Measurements from ENCODE around the gene ZNF804B.

The ZNF804B gene

GRCh38 chr7:88868456-88868855 is 109.0 kb downstream of the ZNF804B start:
- no peaks in the 10 kb centered on the region; the same call in 1 of the 2 replicates for H3K9me3 ChIP-seq (ENCODE audit: control insufficient read depth, insufficient read depth, low read length)
- H3K9ac ChIP-seq (ENCODE audit: low read depth, low read length): no peak overlapping the region
- H3K4me1 ChIP-seq (ENCODE audit: insufficient read depth, low read length): no peaks in the 10 kb centered on the region
- no peaks in the 10 kb centered on the region for H3K36me3 ChIP-seq (ENCODE audit: insufficient read depth, low read length)

- Histone ChIP-seq H3K36me3 (ENCODE audit: insufficient read depth, low read length) (no peaks in the 10 kb centered on the region), H3K9ac (ENCODE audit: low read depth, low read length) (no peak overlapping the region), H3K9me3 (ENCODE audit: control insufficient read depth, insufficient read depth, low read length) (no peaks in the 10 kb centered on the region), H3K4me1 (ENCODE audit: insufficient read depth, low read length) (no peaks in the 10 kb centered on the region)
These were observed 121.6 kb downstream of the ZNF804B start for GRCh38 chr7:88881136-88881535.

- Histone ChIP-seq H3K36me3 (ENCODE audit: insufficient read depth, low read length) (no peaks in the 10 kb centered on the region), H3K9me3 (ENCODE audit: control insufficient read depth, insufficient read depth, low read length) (no peaks in the 10 kb centered on the region), H3K4me1 (ENCODE audit: insufficient read depth, low read length) (no peaks in the 10 kb centered on the region), H3K9ac (ENCODE audit: low read depth, low read length) (no peak overlapping the region)
These were observed 125.6 kb downstream of the ZNF804B start for GRCh38 chr7:88885131-88885530.

- Histone ChIP-seq H3K36me3 (ENCODE audit: insufficient read depth, low read length) (no peaks in the 10 kb centered on the region), H3K9ac (ENCODE audit: low read depth, low read length) (no peak overlapping the region), H3K9me3 (ENCODE audit: control insufficient read depth, insufficient read depth, low read length) (no peaks in the 10 kb centered on the region), H3K4me1 (ENCODE audit: insufficient read depth, low read length) (no peaks in the 10 kb centered on the region)
These were observed 129.2 kb downstream of the ZNF804B start for GRCh38 chr7:88888684-88889083.

- Histone ChIP-seq H3K36me3 (ENCODE audit: insufficient read depth, low read length) (no peaks in the 10 kb centered on the region), H3K4me1 (ENCODE audit: insufficient read depth, low read length) (no peaks in the 10 kb centered on the region), H3K9me3 (ENCODE audit: control insufficient read depth, insufficient read depth, low read length) (no peaks in the 10 kb centered on the region), H3K9ac (ENCODE audit: low read depth, low read length) (no peak overlapping the region)
These were observed 151.0 kb downstream of the ZNF804B start for GRCh38 chr7:88910516-88910915.

GRCh38 chr7:88912852-88913251 is 153.4 kb downstream of the ZNF804B start:
- Histone ChIP-seq H3K9me3 (ENCODE audit: control insufficient read depth, insufficient read depth, low read length) (no peaks in the 10 kb centered on the region), H3K9ac (ENCODE audit: low read depth, low read length) (no peak overlapping the region), H3K4me1 (ENCODE audit: insufficient read depth, low read length) (no peaks in the 10 kb centered on the region), H3K36me3 (ENCODE audit: insufficient read depth, low read length) (no peaks in the 10 kb centered on the region)

- Histone ChIP-seq H3K9ac (ENCODE audit: low read depth, low read length) (no peak overlapping the region), H3K4me1 (ENCODE audit: insufficient read depth, low read length) (no peaks in the 10 kb centered on the region), H3K36me3 (ENCODE audit: insufficient read depth, low read length) (no peaks in the 10 kb centered on the region), H3K9me3 (ENCODE audit: control insufficient read depth, insufficient read depth, low read length) (no peaks in the 10 kb centered on the region)
These were observed 156.1 kb downstream of the ZNF804B start for GRCh38 chr7:88915615-88916014.

GRCh38 chr7:88919478-88920131 is 160.1 kb downstream of the ZNF804B start:
- H3K36me3 ChIP-seq (ENCODE audit: insufficient read depth, low read length): no peaks in the 10 kb centered on the region
- no peaks in the 10 kb centered on the region for H3K4me1 ChIP-seq (ENCODE audit: insufficient read depth, low read length)
- no peaks in the 10 kb centered on the region for H3K9me3 ChIP-seq (ENCODE audit: control insufficient read depth, insufficient read depth, low read length)
- no peak overlapping the region for H3K9ac ChIP-seq (ENCODE audit: low read depth, low read length)

GRCh38 chr7:88922944-88923343 is 163.4 kb downstream of the ZNF804B start:
- Histone ChIP-seq H3K36me3 (ENCODE audit: insufficient read depth, low read length) (no peaks in the 10 kb centered on the region), H3K9me3 (ENCODE audit: control insufficient read depth, insufficient read depth, low read length) (no peaks in the 10 kb centered on the region), H3K9ac (ENCODE audit: low read depth, low read length) (no peak overlapping the region), H3K4me1 (ENCODE audit: insufficient read depth, low read length) (no peaks in the 10 kb centered on the region)

- H3K9me3 ChIP-seq (ENCODE audit: control insufficient read depth, insufficient read depth, low read length): no peaks in the 10 kb centered on the region
- no peaks in the 10 kb centered on the region for H3K36me3 ChIP-seq (ENCODE audit: insufficient read depth, low read length)
- H3K9ac ChIP-seq (ENCODE audit: low read depth, low read length): no peak overlapping the region
- no peaks in the 10 kb centered on the region for H3K4me1 ChIP-seq (ENCODE audit: insufficient read depth, low read length)
These were observed 168.8 kb downstream of the ZNF804B start for GRCh38 chr7:88928276-88928675.

GRCh38 chr7:88929719-88930118 is 170.2 kb downstream of the ZNF804B start:
- no peak overlapping the region for H3K9ac ChIP-seq (ENCODE audit: low read depth, low read length)
- no peaks in the 10 kb centered on the region for H3K36me3 ChIP-seq (ENCODE audit: insufficient read depth, low read length)
- no peaks in the 10 kb centered on the region for H3K9me3 ChIP-seq (ENCODE audit: control insufficient read depth, insufficient read depth, low read length)
- H3K4me1 ChIP-seq (ENCODE audit: insufficient read depth, low read length): no peaks in the 10 kb centered on the region

GRCh38 chr7:88933285-88933684 is 173.8 kb downstream of the ZNF804B start:
- Histone ChIP-seq H3K36me3 (ENCODE audit: insufficient read depth, low read length) (no peaks in the 10 kb centered on the region), H3K9me3 (ENCODE audit: control insufficient read depth, insufficient read depth, low read length) (no peaks in the 10 kb centered on the region), H3K9ac (ENCODE audit: low read depth, low read length) (no peak overlapping the region), H3K4me1 (ENCODE audit: insufficient read depth, low read length) (no peaks in the 10 kb centered on the region)

GRCh38 chr7:88942815-88943501 is 183.5 kb downstream of the ZNF804B start:
- H3K36me3 ChIP-seq (ENCODE audit: insufficient read depth, low read length): no peaks in the 10 kb centered on the region
- H3K9ac ChIP-seq (ENCODE audit: low read depth, low read length): no peak overlapping the region
- peaks cover 8% of the 10 kb centered on the region; the same call in 1 of the 2 replicates for H3K4me1 ChIP-seq (ENCODE audit: insufficient read depth, low read length)
- no peaks in the 10 kb centered on the region for H3K9me3 ChIP-seq (ENCODE audit: control insufficient read depth, insufficient read depth, low read length)

GRCh38 chr7:88951826-88952225 is 192.3 kb downstream of the ZNF804B start:
- H3K9ac ChIP-seq (ENCODE audit: low read depth, low read length): no peak overlapping the region

GRCh38 chr7:88964418-88964817 is 204.9 kb downstream of the ZNF804B start:
- no peaks in the 10 kb centered on the region for H3K36me3 ChIP-seq (ENCODE audit: insufficient read depth, low read length)
- H3K4me1 ChIP-seq (ENCODE audit: insufficient read depth, low read length): peaks cover 4% of the 10 kb centered on the region; the same call in 1 of the 2 replicates
- no peak overlapping the region for H3K9ac ChIP-seq (ENCODE audit: low read depth, low read length)

More at GRCh38 chr7:88951826-88952225, 192.3 kb downstream of the ZNF804B start:
- peaks cover 7% of the 10 kb centered on the region; the same call in 1 of the 2 replicates for H3K4me1 ChIP-seq (ENCODE audit: insufficient read depth, low read length)
- no peaks in the 10 kb centered on the region for H3K36me3 ChIP-seq (ENCODE audit: insufficient read depth, low read length)
- H3K9me3 ChIP-seq (ENCODE audit: control insufficient read depth, insufficient read depth, low read length): no peaks in the 10 kb centered on the region

More at GRCh38 chr7:88964418-88964817, 204.9 kb downstream of the ZNF804B start:
- no peaks in the 10 kb centered on the region for H3K9me3 ChIP-seq (ENCODE audit: control insufficient read depth, insufficient read depth, low read length)
